ENCODE measurements around the gene SLC6A18.
A peak's percentile ranks its signal among the peaks of the same experiment; 100 is the strongest.

The SLC6A18 gene

GRCh38 chr5:1187234-1187949 is 37.8 kb upstream of the SLC6A18 start:
- no peak for DNase-seq (ENCODE audit: low spot score)

- no peak for DNase-seq (ENCODE audit: low spot score)
Observed at GRCh38 chr5:1187950-1188334, 37.2 kb upstream of the SLC6A18 start.

- no peak for DNase-seq (ENCODE audit: low spot score)
Observed at GRCh38 chr5:1188464-1188863, 36.7 kb upstream of the SLC6A18 start.

- no peak for DNase-seq (ENCODE audit: low spot score)
Observed at GRCh38 chr5:1189269-1189668, 35.9 kb upstream of the SLC6A18 start.

GRCh38 chr5:1190278-1190677 is 34.9 kb upstream of the SLC6A18 start:
- no peak for DNase-seq (ENCODE audit: low spot score)

- DNase-seq (ENCODE audit: low spot score), result peak; percentile 52
Observed at GRCh38 chr5:1190837-1191239, 34.3 kb upstream of the SLC6A18 start.

- DNase-seq (ENCODE audit: low spot score), result no peak
Observed at GRCh38 chr5:1192971-1193590, 32.1 kb upstream of the SLC6A18 start.

- DNase-seq (ENCODE audit: low spot score), result no peak
Observed at GRCh38 chr5:1193591-1193985, 31.6 kb upstream of the SLC6A18 start.

GRCh38 chr5:1194378-1194777 is 30.8 kb upstream of the SLC6A18 start:
- DNase-seq (ENCODE audit: low spot score), result no peak

- DNase-seq (ENCODE audit: low spot score), result no peak
Observed at GRCh38 chr5:1195439-1195838, 29.7 kb upstream of the SLC6A18 start.

- DNase-seq (ENCODE audit: low spot score), result no peak
Observed at GRCh38 chr5:1195916-1196315, 29.3 kb upstream of the SLC6A18 start.

- DNase-seq (ENCODE audit: low spot score), result no peak
Observed at GRCh38 chr5:1196562-1196961, 28.6 kb upstream of the SLC6A18 start.

GRCh38 chr5:1197876-1198666 is 27.1 kb upstream of the SLC6A18 start:
- DNase-seq (ENCODE audit: low spot score), result no peak

GRCh38 chr5:1199340-1199648 is 25.9 kb upstream of the SLC6A18 start:
- DNase-seq (ENCODE audit: low spot score), result no peak

GRCh38 chr5:1199649-1200494 is 25.3 kb upstream of the SLC6A18 start:
- DNase-seq (ENCODE audit: low spot score), result no peak

GRCh38 chr5:1200495-1201326 is 24.5 kb upstream of the SLC6A18 start:
- no peak for DNase-seq (ENCODE audit: low spot score)

GRCh38 chr5:1201327-1202025 is 23.7 kb upstream of the SLC6A18 start, which contains the start of gene SLC6A19:
SLC6A19 (plus strand) TSS chr5:1201595; CDS start chr5:1201651, 56 bp downstream.
- DNase-seq (ENCODE audit: low spot score), result no peak

- peak; percentile 40 for DNase-seq (ENCODE audit: low spot score)
Observed at GRCh38 chr5:1202026-1202797, 23.0 kb upstream of the SLC6A18 start.

GRCh38 chr5:1202798-1203185 is 22.4 kb upstream of the SLC6A18 start:
- DNase-seq (ENCODE audit: low spot score), result no peak

Measured in NAMALWA (cell line).